GM12801 (cell line): ENCODE data around the gene MUC4.

Source experiments
- CTCF ChIP-seq: IDR thresholded peaks from one replicate; pipeline ENCODE4 v1.5.1; 2011; ENCODE audit warnings: control low read depth; ENCODE audit not compliant: insufficient read length; ENCODE audit errors: extremely low read depth

MUC4 gene

DNA sequence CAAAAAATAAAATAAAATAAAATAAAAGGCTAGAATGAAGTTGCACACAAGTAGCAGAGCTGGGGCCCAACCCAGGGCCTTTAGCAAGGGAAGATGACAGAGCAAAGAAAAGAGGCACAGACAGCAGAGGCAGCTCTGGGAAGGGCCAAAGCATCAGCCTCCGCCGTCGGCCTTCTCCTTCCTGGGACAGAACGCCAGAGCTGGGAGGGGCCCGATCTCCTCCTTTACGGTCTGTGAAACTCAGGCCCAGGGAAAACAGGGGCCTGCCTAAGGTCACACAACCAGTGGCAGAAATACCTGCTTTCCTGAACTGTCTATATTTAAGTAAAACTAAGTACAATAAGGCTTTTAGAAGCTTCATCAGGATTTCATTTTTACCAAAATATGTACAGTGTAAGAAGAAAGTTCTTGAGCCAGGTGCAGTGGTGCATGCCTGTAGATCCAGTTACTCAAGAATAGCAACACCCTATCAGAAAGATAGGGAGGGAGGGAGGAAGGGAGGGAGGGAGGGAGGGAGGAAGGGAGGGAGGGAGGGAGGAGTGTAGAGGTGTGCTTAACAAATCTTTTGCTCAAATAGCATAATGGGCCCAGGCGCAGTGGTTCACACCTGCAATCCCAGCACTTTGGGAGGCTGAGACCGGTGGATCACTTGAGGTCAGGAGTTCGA lies 43.0 kb upstream of the MUC4 start:
- TF ChIP-seq CTCF = no peak

DNA sequence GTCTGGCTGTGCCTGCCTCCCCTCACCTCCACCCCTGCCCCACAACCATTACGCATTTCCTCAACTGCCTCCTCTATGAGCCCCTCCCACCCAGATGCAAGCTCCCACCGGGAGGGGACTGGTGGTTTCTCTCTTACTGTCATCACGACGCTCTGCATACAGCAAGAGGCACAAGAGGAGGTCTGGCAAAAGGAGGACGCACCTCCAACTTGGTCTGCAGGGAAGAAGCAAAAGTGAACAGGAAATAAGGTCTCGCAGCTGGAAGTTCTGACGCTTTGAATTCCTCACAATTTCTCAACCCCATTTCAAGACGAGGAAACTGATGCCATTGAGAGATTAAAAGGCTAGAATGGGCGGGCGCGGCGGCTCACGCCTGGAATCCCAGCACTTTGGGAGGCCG lies 42.3 kb upstream of the MUC4 start:
- TF ChIP-seq CTCF = no peak

- no peak for TF ChIP-seq CTCF
These were observed 41.3 kb upstream of the MUC4 start for GRCh38 chr3:195853036-195853435.

- TF ChIP-seq CTCF = peak; percentile 100
These were observed 39.3 kb upstream of the MUC4 start for GRCh38 chr3:195850857-195851543.

DNA sequence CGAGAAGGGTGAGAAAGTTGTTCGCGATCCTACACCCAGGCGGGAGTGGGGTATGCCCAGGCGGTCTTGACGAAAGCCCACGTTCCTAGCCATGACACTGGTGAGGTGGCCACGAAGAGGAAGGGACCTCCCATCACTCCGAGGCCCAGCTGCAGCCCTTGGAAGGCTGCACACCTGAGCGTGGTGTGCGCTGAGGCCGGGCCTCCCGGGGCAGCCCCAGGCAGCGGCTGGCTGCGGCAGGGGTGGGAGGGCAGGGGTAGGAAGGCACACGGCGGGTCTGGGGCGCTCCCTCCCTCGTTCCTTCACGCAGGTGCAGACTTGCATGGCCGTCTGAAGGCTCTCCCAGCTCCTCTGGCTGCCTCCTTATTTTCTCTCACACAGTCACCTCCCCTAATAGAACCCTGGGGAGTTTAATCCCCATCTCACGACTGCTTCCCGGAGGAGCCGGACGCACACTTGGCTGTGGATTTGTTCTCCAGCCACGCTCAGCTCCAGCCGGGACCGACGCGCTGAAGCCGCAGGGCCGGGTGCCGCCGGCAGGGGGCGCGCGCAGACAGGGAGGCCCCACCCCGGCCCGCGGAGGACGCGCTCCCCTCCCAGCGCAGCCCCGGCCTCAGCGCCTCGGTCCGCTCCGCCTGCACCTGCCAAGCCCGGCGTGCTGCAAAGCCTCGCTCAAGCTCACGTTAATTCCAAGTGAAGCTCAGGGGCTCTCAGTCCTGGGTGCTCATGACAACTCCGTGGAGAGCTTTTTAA lies 37.8 kb upstream of the MUC4 start:
- TF ChIP-seq CTCF = no peak

GRCh38 chr3:195847055-195847950 lies 35.6 kb upstream of the MUC4 start:
- TF ChIP-seq CTCF = no peak
